Measurements from ENCODE around the gene FOSL2. TPM values are rescaled to one million over a fixed set of nuclear protein-coding genes. Genes with fewer than 3 reads are reported as not detected.

FOSL2 gene
- total and polyA plus RNA-seq, 5 experiments from 2014 or later = 0.46 to 6.5 (median 1.2) TPM

- Mint-ChIP-seq H3K27ac (peak overlapping the region; percentile 88 to 98 (median 95)), H3K4me3 (peak overlapping the region; percentile 65 to 92 (median 88)), H3K36me3 (no peaks in the 10 kb centered on the region), H3K9me3 (no peaks in the 10 kb centered on the region), H3K4me1 (peaks cover 23 to 55% (median 51%) of the 10 kb centered on the region in 4 donors), H3K27me3 (peaks cover 0 to 19% (median 6%) of the 10 kb centered on the region in 5 donors)
- peak; percentile 82 to 87 for ATAC-seq
- POLR2A ChIA-PET = interaction anchor here (0.6 to 1.8 kb wide), 5 partner anchors 32 to 67 kb away, joined by 3 to 7 read pairs (median 3); partner anchors contain the start of gene FOSL2
- peak; percentile 30 to 95 (median 82) for DNase-seq
Observed at GRCh38 chr2:28359222-28360057, 33.2 kb upstream of the FOSL2 start.

- H3K36me3 Mint-ChIP-seq = no peaks in the 10 kb centered on the region
- H3K27me3 Mint-ChIP-seq = peaks cover 0 to 19% (median 6%) of the 10 kb centered on the region in 5 donors
- H3K27ac Mint-ChIP-seq = peak overlapping the region in 9 of 10 donors; percentile 53 to 98 (median 92)
- POLR2A ChIA-PET = interaction anchor here (0.9 to 1.8 kb wide), 3 partner anchors 31 to 49 kb away, joined by 3 to 7 read pairs (median 3); partner anchors contain the start of gene FOSL2
- peak overlapping the region in 6 of 10 donors; percentile 7 to 77 (median 48) for H3K4me3 Mint-ChIP-seq
- H3K9me3 Mint-ChIP-seq = no peaks in the 10 kb centered on the region
- no peak for ATAC-seq
- no peak for DNase-seq
- peaks cover 25 to 63% (median 58%) of the 10 kb centered on the region in 4 donors for H3K4me1 Mint-ChIP-seq
Observed at GRCh38 chr2:28360058-28360717, 32.5 kb upstream of the FOSL2 start.

GRCh38 chr2:28360718-28361293, 31.9 kb upstream of the FOSL2 start:
- Mint-ChIP-seq H3K36me3 (no peaks in the 10 kb centered on the region), H3K27me3 (peaks cover 0 to 19% (median 6%) of the 10 kb centered on the region in 5 donors), H3K27ac (peak overlapping the region in 8 of 10 donors; percentile 34 to 80 (median 64)), H3K4me3 (peak overlapping the region in 4 of 10 donors; percentile 26 to 47 (median 28)), H3K9me3 (no peaks in the 10 kb centered on the region), H3K4me1 (peaks cover 26 to 68% (median 63%) of the 10 kb centered on the region in 4 donors)
- no peak for DNase-seq
- POLR2A ChIA-PET = interaction anchor here (0.7 to 1.2 kb wide), 2 partner anchors 43 to 49 kb away, joined by 3 read pairs; no protein-coding TSS in a partner anchor
- no peak for ATAC-seq

- Mint-ChIP-seq H3K27ac (peak overlapping the region in 6 of 10 donors; percentile 19 to 91 (median 65)), H3K9me3 (no peaks in the 10 kb centered on the region), H3K27me3 (peaks cover 0 to 19% (median 6%) of the 10 kb centered on the region in 5 donors), H3K4me1 (peaks cover 35 to 80% (median 75%) of the 10 kb centered on the region in 4 donors), H3K36me3 (no peaks in the 10 kb centered on the region), H3K4me3 (peak overlapping the region in 1 of 10 donors; percentile 40)
- ATAC-seq = no peak
- POLR2A ChIA-PET = interaction anchor here (0.6 to 1.1 kb wide), 3 partner anchors 31 to 593 kb away, joined by 3 read pairs; partner anchors contain the start of gene FOSL2
- DNase-seq = no peak
Observed at GRCh38 chr2:28361991-28362710, 30.5 kb upstream of the FOSL2 start.

- H3K4me1 Mint-ChIP-seq = peaks cover 40 to 87% (median 80%) of the 10 kb centered on the region in 4 donors
- H3K27me3 Mint-ChIP-seq = peaks cover 0 to 19% (median 6%) of the 10 kb centered on the region in 5 donors
- POLR2A ChIA-PET = no interaction called here
- H3K9me3 Mint-ChIP-seq = no peaks in the 10 kb centered on the region
- H3K36me3 Mint-ChIP-seq = no peaks in the 10 kb centered on the region
- DNase-seq (no peak), ATAC-seq (no peak)
- peak overlapping the region in 4 of 10 donors; percentile 31 to 91 (median 57) for H3K27ac Mint-ChIP-seq
- H3K4me3 Mint-ChIP-seq = peak overlapping the region in 1 of 10 donors; percentile 36
Observed at GRCh38 chr2:28362991-28363521, 29.6 kb upstream of the FOSL2 start.

- no peak for DNase-seq
- H3K27me3 Mint-ChIP-seq = peaks cover 0 to 19% (median 6%) of the 10 kb centered on the region in 5 donors
- no peaks in the 10 kb centered on the region for H3K36me3 Mint-ChIP-seq
- no peaks in the 10 kb centered on the region for H3K9me3 Mint-ChIP-seq
- H3K4me1 Mint-ChIP-seq = peaks cover 38 to 83% (median 76%) of the 10 kb centered on the region in 4 donors
- H3K4me3 Mint-ChIP-seq = no peak overlapping the region
- POLR2A ChIA-PET = no interaction called here
- peak overlapping the region in 1 of 10 donors; percentile 48 for H3K27ac Mint-ChIP-seq
- ATAC-seq = no peak
Observed at GRCh38 chr2:28363686-28364280, 28.9 kb upstream of the FOSL2 start.

GRCh38 chr2:28364610-28365009, 28.0 kb upstream of the FOSL2 start:
- POLR2A ChIA-PET = interaction anchor here (0.9 to 1.1 kb wide), 2 partner anchors 8 to 19 kb away, joined by 3 to 4 read pairs; no protein-coding TSS in a partner anchor
- H3K27ac Mint-ChIP-seq = peak overlapping the region in 4 of 10 donors; percentile 25 to 52 (median 38)

GRCh38 chr2:28365158-28365557, 27.5 kb upstream of the FOSL2 start:
- H3K27ac Mint-ChIP-seq = peak overlapping the region in 5 of 10 donors; percentile 1 to 48 (median 29)
- ATAC-seq (no peak), DNase-seq (no peak)
- peaks cover 0 to 19% (median 3%) of the 10 kb centered on the region in 5 donors for H3K27me3 Mint-ChIP-seq
- POLR2A ChIA-PET = interaction anchor here (0.9 to 1.1 kb wide), 2 partner anchors 9 to 20 kb away, joined by 3 to 4 read pairs; no protein-coding TSS in a partner anchor
- H3K36me3 Mint-ChIP-seq = no peaks in the 10 kb centered on the region
- H3K9me3 Mint-ChIP-seq = no peaks in the 10 kb centered on the region
- H3K4me3 Mint-ChIP-seq = peak overlapping the region in 5 of 10 donors; percentile 30 to 76 (median 49)
- H3K4me1 Mint-ChIP-seq = peaks cover 29 to 74% (median 65%) of the 10 kb centered on the region in 4 donors

More at GRCh38 chr2:28364610-28365009, 28.0 kb upstream of the FOSL2 start:
- DNase-seq (no peak), ATAC-seq (no peak)
- Mint-ChIP-seq H3K27me3 (peaks cover 0 to 19% (median 3%) of the 10 kb centered on the region in 5 donors), H3K4me1 (peaks cover 31 to 79% (median 70%) of the 10 kb centered on the region in 4 donors), H3K4me3 (peak overlapping the region in 4 of 10 donors; percentile 34 to 76 (median 52)), H3K9me3 (no peaks in the 10 kb centered on the region), H3K36me3 (no peaks in the 10 kb centered on the region)

GRCh38 chr2:28366149-28366495, 26.5 kb upstream of the FOSL2 start:
- H3K27me3 Mint-ChIP-seq = peaks cover 0 to 19% (median 3%) of the 10 kb centered on the region in 5 donors
- peak overlapping the region in 9 of 10 donors; percentile 32 to 94 (median 85) for H3K4me3 Mint-ChIP-seq
- ATAC-seq (no peak), DNase-seq (peak in 1 of 10 donors; percentile 15)
- POLR2A ChIA-PET = interaction anchor here (1.2 kb wide), 2 partner anchors 12 to 13 kb away, joined by 3 read pairs; no protein-coding TSS in a partner anchor
- H3K4me1 Mint-ChIP-seq = peaks cover 29 to 73% (median 55%) of the 10 kb centered on the region in 4 donors
- peaks cover 0 to 4% (median 0%) of the 10 kb centered on the region in 9 donors for H3K9me3 Mint-ChIP-seq
- H3K27ac Mint-ChIP-seq = peak overlapping the region in 5 of 10 donors; percentile 66 to 93 (median 85)
- H3K36me3 Mint-ChIP-seq = no peaks in the 10 kb centered on the region

GRCh38 chr2:28366496-28367282, 26.0 kb upstream of the FOSL2 start:
- H3K36me3 Mint-ChIP-seq = no peaks in the 10 kb centered on the region
- peaks cover 0 to 4% (median 0%) of the 10 kb centered on the region in 9 donors for H3K9me3 Mint-ChIP-seq
- ATAC-seq = peak; percentile 94 to 97
- peak in 9 of 10 donors; percentile 31 to 77 (median 60) for DNase-seq
- peak overlapping the region; percentile 66 to 94 (median 84) for H3K4me3 Mint-ChIP-seq
- H3K27ac Mint-ChIP-seq = peak overlapping the region in 9 of 10 donors; percentile 66 to 93 (median 84)
- peaks cover 29 to 70% (median 51%) of the 10 kb centered on the region in 4 donors for H3K4me1 Mint-ChIP-seq
- H3K27me3 Mint-ChIP-seq = peaks cover 0 to 19% (median 3%) of the 10 kb centered on the region in 5 donors
- POLR2A ChIA-PET = interaction anchor here (1.2 kb wide), 2 partner anchors 12 to 13 kb away, joined by 3 read pairs; no protein-coding TSS in a partner anchor
